ENCODE measurements around the gene TTC9.

Gene TTC9

DNA sequence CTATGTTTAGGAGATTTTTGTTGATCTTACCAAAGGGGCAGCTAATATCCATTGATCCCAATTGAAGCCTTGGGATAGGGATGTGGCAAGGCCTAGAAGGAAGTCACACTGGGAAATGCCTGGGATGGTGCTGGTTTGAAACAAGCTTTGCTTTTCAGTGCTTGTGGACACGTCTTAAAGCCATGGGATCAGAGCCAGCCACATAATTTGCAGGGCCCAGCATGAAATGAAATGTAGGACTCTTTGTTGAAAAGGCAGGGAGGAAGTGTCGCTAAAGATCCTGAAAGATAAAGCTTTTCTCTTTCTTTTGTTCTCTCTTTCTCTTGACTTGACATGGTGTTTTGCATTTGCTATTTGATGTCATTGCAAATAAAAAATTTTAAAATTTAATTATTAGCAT, 5.0 kb downstream of the TTC9 start:
- DNase-seq = no peak

DNA sequence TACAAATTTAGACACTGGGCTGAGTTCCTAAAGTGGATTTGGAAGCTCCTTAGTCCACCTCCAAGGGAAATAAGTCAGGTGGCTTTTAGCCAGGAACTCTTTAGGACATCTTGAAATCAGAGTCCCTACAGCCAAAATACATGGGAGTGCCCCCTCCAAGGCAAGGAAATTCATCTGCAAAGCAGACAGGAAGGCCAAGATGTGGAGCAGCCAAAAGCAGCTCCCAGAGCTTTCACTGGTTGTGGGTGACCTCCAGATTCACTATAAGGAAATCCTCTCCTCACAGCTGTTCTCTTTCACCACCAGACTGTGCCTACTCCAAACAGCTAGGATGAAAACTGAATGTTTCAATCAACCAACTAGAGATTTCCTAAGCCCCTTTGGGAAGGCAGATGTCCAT, 6.6 kb downstream of the TTC9 start:
- no peak for DNase-seq

DNA sequence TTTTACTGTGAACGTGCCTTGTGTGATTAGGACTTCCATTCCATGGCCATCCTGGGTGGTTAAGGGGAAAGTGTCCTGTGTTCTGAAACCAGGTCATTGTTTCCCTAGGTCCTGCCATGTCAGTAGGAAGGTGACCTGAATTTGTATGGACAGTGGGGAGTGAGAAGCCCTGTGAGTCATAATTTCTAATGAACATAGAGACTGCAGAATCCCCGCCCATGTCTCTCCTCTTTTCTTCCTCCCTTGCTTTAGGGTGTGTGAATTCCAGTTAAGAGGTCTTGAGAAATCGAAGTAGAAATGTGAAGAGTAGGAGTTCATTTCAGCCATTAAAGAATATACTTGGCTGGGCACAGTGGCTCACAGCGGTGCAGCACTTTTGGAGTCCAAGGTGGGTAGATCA, 8.1 kb downstream of the TTC9 start:
- DNase-seq = no peak

DNA sequence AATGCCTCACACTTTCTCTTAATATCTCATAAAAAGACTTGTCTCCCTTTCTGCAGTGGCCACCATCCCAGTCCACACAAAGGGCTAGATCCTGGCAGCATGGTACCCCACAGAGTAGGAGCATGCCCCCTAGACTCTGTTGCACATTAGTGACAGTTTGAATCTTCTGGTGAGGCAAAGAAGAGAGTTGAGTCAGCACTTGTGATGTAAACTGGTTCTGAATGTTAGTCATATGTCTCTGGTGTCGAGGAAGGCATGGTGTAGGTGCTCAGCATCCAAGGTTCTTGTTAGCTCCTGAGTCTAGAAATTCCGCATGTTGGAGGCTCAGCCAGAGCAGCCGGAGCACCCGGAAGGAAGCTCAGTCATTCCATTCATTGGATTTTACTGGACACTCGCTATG, 9.8 kb downstream of the TTC9 start:
- no peak for DNase-seq

DNA sequence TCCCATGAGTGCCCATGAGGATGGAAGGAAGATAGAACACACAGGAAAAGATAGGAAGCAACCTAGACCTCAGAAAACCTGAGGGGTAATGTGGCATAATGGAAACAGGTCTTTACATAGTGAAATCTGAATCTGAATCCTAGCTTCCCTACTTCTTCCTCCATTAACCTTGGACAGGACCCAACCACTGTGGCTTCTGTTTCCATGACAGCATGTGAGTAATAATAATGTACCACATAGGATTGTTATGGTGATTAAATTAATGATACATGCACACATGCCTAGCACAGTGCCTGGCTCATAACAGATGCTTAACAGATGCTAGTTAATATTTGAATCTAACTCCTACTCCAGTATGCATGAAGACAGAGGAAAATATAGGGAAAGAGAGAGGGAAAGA, 11.2 kb downstream of the TTC9 start:
- DNase-seq = no peak

DNA sequence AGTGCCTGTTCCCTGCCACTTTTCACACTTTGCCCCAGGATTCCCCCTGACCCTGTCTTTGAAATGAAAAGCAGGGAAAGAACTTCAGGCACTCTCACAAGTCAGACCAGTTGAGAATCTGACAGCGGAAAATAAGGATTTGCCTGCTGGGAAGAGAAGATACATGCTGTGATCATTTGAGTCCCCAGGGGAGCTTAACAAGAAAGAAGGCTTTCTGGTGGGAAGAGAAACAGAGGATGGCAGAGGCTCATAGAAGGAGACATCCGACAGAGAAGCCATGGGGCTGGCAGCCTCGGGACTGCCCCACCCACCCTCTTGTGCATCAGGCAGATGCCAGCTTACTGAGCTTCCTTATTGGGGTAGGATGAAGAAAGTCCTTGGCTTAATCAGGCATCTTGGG, 11.9 kb downstream of the TTC9 start:
- DNase-seq = no peak

DNA sequence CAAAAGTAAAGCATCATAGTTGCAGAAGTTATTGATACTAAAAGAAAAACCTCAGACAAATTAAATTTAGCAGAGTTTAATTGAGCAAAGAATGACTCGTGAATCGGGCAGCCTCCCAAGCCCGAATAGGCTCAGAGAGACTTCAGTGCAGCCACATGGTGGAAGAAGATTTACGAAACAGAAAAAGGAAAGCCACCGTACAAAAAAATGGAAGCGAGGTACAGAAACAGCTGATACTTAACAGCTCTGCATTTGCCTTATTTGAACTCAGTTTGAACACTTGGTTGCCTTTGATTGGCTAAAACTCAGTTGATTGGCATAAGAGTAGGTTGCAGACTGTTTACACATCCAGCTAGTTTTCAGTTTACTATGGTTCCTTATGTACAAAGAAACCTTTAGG, 12.9 kb downstream of the TTC9 start:
- DNase-seq = no peak

DNA sequence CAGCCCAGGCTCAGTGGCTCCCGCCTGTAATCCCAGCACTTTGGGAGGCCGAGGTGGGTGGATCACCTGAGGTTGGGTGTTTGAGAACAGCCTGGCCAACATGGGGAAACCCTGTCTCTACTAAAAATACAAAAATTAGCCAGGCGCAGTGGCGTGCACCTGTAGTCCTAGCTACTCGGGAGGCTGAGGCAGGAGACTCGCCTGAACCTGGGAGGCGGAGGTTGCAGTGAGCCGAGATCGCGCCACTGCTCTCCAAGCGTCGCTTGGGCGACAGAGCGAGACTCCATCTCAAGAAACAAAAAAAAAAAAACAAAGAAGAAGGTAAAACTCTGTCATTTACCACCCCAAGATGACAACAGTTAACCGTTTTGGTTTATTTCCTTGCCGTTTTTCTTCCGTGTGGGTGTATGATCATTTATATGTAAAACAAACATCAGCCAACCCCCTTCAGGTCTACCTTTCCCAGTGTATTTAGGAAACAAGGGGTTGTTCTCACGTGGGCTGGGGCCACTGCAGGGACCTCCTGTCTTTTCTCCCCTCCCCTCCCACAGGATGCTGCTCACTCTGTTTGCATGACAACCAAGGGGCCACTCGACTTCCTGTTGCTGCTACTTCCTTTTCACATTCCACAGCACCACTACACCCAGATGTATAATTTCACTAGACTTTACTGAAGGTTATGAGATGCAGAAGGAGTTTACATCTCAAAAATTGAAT, 13.6 kb downstream of the TTC9 start:
- peak; percentile 79 for DNase-seq

DNA sequence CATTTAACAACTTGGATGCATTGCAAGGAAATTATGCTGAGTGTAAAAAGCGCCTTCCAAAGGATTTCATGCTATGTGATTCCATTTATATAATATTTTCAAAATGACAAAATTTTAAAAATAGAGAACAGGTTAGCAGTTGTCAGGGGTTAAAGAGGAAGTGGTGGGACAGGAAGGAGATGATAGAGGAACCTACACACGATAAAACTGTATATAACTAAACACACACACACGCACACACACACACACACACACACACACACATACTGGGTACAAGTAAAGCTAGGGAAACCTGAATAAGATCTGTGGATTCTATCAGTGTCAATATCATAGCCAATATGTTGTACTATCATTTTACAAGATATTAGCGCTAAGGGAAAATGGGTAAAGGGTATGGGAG, 17.2 kb downstream of the TTC9 start:
- DNase-seq = no peak

DNA sequence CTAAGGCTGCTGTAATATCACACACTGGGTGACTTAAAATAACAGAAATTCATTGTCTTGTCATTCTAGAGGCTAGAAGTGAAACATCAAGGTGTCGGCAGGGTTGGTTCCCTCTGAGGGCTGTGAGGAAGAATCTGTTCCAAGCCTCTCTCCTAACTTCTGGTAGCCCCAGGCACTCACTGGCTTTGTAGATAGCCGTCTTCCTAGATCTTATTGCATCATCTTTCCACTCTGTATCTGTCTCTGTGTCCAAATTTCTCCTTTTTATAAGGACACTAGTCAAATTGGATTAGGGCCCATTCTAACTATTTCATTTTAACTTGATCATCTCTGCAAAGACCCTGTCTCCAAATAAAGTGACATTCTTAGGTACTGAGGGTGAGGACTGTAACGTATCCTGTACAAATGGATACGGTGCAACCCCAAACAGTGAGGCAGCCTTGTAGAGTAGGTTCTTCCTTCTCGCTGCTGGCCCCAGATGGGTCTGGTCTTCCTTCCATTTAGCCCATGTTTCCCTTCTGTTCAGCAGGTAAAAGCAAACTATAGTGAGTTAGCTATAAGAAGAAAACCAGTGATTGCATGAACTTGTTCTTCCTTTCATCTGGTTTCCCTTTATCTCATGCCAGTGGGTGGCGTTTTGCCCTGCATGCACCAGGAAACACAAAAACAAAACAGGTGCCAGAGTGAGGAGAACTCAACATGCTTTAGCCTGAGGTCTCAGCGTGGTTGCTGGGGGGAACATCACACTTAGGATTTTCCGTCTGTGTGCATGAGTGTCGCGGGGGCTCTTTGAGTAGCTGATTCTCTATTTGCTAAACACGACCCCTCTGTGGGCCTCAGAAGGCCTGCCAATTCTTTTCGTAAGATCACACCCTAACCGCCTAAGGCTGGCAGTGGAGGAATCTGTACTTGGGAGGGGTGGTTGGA, 19.5 kb downstream of the TTC9 start:
- DNase-seq = peak; percentile 73

DNA sequence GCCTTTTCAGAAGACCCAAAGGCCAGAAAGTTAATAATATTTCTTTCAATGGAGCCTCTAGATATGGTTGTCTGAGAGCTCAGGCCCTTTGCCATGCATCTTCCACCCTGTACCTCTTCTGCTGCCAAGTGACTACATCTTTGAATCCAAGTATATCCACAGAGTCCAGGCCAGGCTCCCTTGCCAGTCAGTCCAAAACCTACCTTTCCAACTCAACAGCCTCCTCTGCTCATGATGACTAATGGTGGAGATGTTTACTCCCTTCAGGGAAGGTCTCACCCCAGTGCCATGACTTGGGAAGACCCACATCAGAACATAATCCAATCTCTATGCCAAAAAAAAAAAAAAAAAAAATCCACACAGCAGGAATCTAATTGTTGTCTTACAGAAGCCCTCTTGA, 20.4 kb downstream of the TTC9 start:
- DNase-seq = no peak

DNA sequence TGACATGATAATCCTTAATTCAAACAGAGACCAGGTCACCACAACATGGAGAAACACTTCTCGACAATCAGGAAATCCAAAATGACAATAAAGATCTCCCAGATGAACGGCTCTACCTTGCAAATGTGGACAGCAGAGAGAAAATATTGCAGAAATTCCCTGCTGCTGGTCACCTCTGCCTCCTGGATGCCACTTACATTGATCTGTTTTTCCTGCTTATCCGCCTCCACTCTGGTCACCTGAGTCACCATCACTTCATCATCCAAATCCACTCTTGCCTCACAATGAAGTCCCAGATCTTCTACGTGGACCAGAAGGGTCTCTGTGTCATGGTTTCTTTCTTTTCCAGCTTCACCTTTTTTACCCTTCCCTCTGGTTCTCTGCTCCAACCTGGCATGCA, 21.1 kb downstream of the TTC9 start:
- no peak for DNase-seq

DNA sequence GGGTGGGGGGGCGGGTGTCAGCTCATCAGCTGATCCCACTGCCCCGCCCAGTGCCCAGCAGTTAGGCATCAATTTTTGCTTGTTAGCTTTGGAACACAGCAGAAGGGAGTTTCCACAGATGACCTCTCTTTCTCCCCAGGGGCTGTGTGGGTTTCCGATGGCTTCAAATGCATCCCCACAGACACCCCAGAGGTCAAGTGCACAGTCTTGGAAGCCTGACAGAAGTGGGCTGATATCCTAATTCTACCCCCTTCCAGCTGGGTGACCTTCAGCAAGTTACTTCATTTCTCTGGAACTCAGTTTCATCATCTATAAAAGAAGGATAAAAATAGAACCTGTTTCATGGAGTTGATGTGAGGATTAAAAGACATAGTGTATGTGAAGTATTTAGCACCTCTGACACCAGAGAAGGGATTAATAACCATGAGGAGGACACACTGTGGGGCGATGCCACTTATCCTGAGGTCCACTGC, 22.0 kb downstream of the TTC9 start:
- DNase-seq = no peak

DNA sequence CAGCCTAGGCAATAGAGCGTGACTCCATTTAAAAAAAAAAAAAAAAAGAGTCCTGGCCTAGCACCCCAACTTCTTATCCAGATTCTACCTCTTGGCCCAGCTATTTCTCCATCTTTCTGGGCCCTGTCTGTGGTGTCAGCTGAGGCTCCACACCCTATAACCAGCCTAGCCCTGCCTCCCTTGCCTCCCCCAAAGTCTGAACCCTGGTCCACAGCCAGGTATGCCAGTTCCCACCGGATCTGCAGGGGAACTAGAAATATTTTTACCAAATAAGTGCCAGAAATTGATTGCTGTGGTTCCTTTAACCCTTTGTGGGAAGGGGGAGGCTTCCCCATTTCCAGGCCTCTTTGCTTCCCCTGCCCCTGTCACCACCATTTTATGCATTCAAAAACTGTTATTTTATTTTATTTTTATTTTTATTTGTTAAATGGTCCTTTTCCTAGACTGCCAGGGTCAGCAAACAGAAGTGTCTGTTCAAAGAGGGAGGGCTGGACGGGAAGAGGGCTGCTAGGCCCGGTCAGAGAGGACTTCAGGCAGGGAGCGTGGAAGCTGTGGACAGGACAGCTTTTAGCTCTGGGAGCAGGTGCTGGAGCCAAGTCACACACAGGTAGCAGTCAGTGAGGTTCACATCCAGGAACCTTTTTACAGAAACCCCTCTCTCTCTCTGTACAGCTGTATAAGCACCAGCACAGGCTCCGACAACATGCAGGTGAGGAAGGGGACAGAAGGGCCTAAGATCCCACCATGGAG, 23.2 kb downstream of the TTC9 start:
- no peak for DNase-seq

DNA sequence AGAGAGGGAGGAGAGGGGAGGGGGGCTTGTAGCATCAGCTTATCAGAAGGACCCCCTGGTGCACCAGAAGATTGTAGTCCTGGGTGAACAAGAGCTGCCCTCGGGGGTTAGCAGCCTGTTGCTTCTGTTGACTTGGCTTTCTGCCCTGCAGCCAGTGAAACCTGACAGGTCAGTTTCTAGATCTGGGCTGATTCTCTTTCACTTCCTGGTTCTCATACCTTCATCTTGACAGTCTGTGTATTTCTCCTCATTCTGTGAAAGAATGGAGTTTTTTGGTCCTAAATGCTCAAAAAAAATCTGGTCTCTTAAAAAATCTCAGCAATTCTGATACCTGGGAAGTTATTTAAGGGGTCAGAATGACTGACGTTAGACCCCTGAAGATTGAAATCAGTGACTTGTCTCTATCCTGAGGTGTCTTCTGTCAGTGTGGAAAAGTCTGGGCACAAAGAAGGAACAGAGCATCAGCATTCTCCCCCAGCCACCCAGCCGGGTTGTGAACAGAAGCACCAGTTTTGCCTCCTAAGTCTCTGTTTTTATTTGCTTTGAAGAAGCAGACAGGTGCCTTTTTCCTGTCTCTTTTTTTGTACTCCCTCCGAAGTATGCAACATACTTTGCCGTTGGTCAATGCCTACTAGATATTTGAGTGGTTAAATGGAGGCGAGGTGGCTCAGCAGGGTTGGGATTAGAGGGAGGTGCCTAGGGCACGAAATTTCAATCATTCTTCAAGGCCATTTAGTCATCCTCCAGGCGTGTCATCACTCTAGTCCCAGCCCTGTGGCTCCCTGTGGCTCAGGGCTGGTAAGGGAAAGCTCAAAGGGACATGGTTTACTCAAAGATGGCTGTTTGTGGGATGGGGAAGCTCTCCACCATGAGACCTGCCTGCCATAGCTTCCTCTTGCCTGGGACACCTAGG, 24.0 kb downstream of the TTC9 start:
- DNase-seq = no peak

DNA sequence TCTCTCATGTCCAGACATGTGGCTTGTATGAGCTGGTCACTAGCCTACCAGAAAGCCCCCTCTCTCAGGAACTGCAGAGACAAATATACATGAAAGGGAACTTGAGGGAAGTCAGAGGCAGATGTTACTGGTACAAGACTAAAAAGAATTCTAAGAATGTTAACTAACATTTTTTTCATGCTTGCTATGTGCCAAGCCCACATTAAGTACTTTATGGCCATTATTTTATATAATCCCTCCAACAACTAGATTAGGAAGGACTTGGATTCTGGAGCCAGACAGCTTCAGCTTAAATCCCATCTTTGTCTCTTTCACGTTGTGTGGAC, 24.6 kb downstream of the TTC9 start:
- no peak for DNase-seq

DNA sequence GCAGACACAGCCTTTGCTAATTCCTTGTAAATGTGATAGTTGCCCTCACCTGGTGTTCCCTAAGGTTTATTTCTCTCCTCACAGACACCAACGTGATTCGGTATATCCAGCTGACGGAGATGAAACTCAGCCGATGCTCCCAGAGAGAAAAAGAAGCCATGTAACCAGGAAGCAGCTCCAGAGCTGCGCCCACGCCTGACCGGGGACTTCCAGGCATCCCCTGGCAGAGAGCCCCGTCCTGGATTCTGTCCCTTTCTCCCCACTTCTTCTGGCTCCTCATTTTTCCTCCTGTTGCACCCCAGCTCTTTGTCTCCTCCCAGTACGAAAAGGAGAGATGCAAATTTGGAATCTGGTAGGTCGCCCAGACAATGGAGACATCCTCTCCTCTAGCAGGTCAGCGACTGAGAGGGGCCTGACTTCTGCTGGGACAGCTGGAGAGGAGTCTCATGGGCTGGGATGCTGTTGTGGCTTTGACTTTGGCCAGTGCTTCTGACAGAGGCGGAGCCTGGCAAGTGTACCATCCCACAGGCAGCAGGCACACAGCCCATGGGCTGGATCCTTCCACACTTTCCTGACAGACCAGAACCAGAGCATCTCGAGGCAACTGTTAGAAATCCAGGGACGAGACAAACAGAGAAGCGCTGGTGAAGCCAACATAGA, 29.4 kb downstream of the TTC9 start:
- no peak for DNase-seq

DNA sequence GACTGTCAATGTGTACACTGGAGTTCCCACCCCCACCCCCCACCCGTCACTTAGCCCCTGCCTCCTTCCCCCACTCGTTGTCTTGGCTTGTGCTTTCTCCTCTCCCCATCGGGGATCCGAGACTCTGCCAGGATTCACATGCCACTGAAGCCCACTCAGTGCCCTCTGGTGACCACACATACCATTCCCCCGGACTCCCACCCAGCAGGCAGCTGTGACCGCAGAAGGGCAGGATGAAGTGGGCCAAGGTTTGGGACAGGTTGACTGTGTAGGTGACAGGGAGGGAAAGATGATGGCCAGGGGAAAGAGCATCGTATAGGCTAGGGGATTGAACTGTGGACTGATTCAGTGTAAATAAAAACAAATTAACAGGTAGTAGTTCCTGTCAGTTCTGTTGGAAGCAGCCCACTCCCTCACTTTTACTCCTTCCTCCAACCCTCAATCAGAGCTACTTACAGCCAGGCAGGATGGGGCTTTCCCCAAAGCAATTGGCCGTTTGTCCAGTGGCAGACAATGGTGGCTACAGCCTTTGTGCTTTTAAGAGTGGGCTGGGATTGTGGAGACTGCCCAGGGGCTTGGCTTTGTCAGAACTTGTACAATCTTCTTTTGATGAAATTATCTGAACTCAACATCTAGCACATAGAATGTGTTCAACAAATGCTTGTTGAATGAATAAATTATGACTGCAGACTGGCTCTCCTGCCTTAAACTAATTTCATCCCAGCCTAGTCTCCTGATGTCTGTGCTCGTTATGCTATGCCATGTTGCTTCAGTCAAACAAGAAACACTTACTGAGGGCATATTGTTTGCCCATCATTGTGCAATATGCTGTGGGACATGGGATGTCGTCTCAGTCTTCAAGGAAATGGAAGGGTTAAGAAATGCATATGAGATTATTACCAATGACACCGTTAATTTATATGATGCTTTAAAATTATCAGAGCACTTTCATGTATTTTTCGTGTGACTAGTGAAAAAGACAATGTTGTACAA, 30.2 kb downstream of the TTC9 start:
- DNase-seq = no peak

DNA sequence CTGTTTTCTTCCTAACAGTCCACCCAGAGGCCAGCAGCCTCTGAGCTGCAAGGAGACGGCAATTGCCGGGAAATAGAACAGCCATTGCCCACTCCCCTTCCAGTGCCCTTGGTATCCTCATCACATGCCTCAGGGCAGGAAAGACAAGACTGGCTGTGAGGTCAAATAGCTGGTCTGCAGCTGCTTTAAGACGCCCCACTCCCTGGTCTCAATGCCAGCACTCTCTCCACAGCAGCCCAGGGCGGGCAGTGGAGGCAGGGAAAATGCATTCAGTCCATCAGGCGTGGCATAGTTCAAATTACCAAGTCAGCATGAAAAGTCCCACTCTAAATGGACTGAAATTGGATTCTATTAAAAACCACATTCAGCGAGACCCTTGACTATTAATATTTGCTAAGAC, 35.6 kb downstream of the TTC9 start:
- no peak for DNase-seq

DNA sequence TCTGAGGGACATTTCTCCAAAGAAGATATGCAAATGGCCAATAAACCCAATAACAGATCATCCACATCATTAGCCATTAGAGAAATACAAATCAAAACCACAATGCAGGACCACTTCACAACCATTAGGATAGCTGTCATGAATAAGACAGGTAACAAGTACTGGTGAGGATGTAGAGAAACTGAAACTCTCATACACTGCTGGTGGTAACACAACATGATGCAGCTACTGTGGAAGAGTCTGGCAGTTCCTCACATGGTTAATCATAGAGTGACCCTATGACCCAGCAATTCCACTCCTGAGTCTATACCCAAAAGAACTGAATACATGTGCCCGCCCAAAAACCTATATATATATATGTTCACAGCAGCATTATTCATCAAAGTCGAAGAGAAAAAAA, 39.0 kb downstream of the TTC9 start:
- DNase-seq = no peak

DNA sequence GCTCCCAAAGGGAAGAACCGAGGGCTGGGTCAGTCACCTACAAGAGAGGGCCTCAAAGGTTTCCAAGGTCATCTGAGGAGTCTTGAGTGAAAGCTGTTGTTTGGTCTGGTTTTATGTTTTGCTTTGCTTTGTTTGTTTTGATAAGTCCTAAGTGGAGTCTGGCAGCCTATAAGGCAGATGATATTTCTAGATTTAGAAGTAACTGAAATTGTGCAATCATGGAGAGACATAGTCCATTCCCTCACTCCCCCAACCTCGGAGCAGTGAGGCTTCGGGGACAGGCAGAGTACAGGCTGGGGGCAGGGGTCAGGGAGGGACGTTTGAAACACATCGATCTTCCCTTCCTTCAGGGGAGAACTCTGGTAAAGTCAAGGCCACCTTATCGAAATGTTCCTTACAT, 42.3 kb downstream of the TTC9 start:
- DNase-seq = no peak
